ENCODE measurements around the gene CAPN9.
"Not testable (repeated sequence)": the region's sequence is repeated elsewhere in the genome, so short reads cannot be mapped to it uniquely, and the experiment has no call there.

Gene CAPN9

GRCh38 chr1:230747127-230747730, at the start of gene CAPN9:
TSS of gene CAPN9 (plus strand) at chr1:230747388. CDS start at chr1:230747497, 109 bp downstream.
- no peak for DNase-seq (ENCODE audit: low read depth, low spot score)

GRCh38 chr1:230698130-230698529, 49.1 kb upstream of the CAPN9 start:
- no peak for DNase-seq (ENCODE audit: low read depth, low spot score)

- DNase-seq (ENCODE audit: low read depth, low spot score): not testable (repeated sequence)
These were observed 48.2 kb upstream of the CAPN9 start for GRCh38 chr1:230698964-230699363.

GRCh38 chr1:230699716-230700115, 47.5 kb upstream of the CAPN9 start:
- no peak for DNase-seq (ENCODE audit: low read depth, low spot score)

GRCh38 chr1:230700132-230700531, 47.1 kb upstream of the CAPN9 start:
- no peak for DNase-seq (ENCODE audit: low read depth, low spot score)

GRCh38 chr1:230701434-230701833, 45.8 kb upstream of the CAPN9 start:
- no peak for DNase-seq (ENCODE audit: low read depth, low spot score)

GRCh38 chr1:230701895-230702768, 45.1 kb upstream of the CAPN9 start:
- no peak for DNase-seq (ENCODE audit: low read depth, low spot score)

GRCh38 chr1:230702934-230703678, 44.1 kb upstream of the CAPN9 start:
- no peak for DNase-seq (ENCODE audit: low read depth, low spot score)

- no peak for DNase-seq (ENCODE audit: low read depth, low spot score)
These were observed 43.4 kb upstream of the CAPN9 start for GRCh38 chr1:230703679-230704385.

- no peak for DNase-seq (ENCODE audit: low read depth, low spot score)
These were observed 42.4 kb upstream of the CAPN9 start for GRCh38 chr1:230704830-230705229.

GRCh38 chr1:230705289-230706019, 41.7 kb upstream of the CAPN9 start:
- DNase-seq (ENCODE audit: low read depth, low spot score): no peak

- no peak for DNase-seq (ENCODE audit: low read depth, low spot score)
These were observed 41.0 kb upstream of the CAPN9 start for GRCh38 chr1:230706020-230706699.

- no peak for DNase-seq (ENCODE audit: low read depth, low spot score)
These were observed 40.1 kb upstream of the CAPN9 start for GRCh38 chr1:230706887-230707731.

- DNase-seq (ENCODE audit: low read depth, low spot score): no peak
These were observed 39.2 kb upstream of the CAPN9 start for GRCh38 chr1:230707732-230708630.

GRCh38 chr1:230708631-230709580, 38.3 kb upstream of the CAPN9 start:
- DNase-seq (ENCODE audit: low read depth, low spot score): no peak

GRCh38 chr1:230709619-230710542, 37.3 kb upstream of the CAPN9 start:
- DNase-seq (ENCODE audit: low read depth, low spot score): no peak
